A673 (cell line): ENCODE measurements around the gene ABO. TPM values are rescaled to one million over a fixed set of nuclear protein-coding genes. Genes with fewer than 3 reads are reported as not detected.
"Not testable (repeated sequence)": the region's sequence is repeated elsewhere in the genome, so short reads cannot be mapped to it uniquely, and the experiment has no call there.

Experiments
- BruUV-seq: library from RNA; stranded (reverse); fragments of 400-500 nt; replicated peaks from 2 replicates; lab custom pipeline; 2021; lab: Mats Ljungman, UMichigan
- CTCF ChIA-PET: fragments of 300-600 bp; sonication (Branson Sonifier 250); formaldehyde crosslinking; loops from one replicate; lab custom pipeline; 2022; ENCODE audit warnings: antibody characterized with exemption; lab: Charles Lee
- POLR2A ChIA-PET: fragments of 300-600 bp; sonication (Branson Sonifier 250); formaldehyde crosslinking; loops from one replicate; lab custom pipeline; 2022; ENCODE audit warnings: antibody characterized with exemption; ENCODE audit not compliant: low non-redundant PET; lab: Charles Lee
- DNase-seq: peaks from one replicate; pipeline ENCODE4 v3.0.0-alpha.2; 2015; ENCODE audit warnings: low spot score
- H3K27ac ChIP-seq: fragments of 200-600 bp; sonication (generic); 2 replicates; pipeline ENCODE4 v1.5.1; 2016; ENCODE audit warnings: mixed run types, low read depth, mild to moderate bottlenecking, mixed read lengths, antibody characterized with exemption, low read length; ENCODE audit not compliant: poor library complexity, severe bottlenecking
- H3K27me3 ChIP-seq: fragments of 200-600 bp; sonication (generic); replicated peaks from 2 replicates; pipeline ENCODE4 v1.6.1; 2017; ENCODE audit warnings: mixed run types, low read depth, mild to moderate bottlenecking, mixed read lengths, antibody characterized with exemption, low read length; ENCODE audit not compliant: insufficient read depth, poor library complexity
- H3K36me3 ChIP-seq: fragments of 200-600 bp; sonication (generic); 2 replicates; pipeline ENCODE4 v1.6.1; 2016; ENCODE audit warnings: mixed run types, mild to moderate bottlenecking, mixed read lengths, antibody characterized with exemption, low read length; ENCODE audit not compliant: insufficient read depth, poor library complexity, severe bottlenecking
- H3K4me1 ChIP-seq: fragments of 200-600 bp; sonication (generic); 2 replicates; pipeline ENCODE4 v1.6.1; 2017; ENCODE audit warnings: mixed run types, mild to moderate bottlenecking, mixed read lengths, antibody characterized with exemption, low read length; ENCODE audit not compliant: insufficient read depth, poor library complexity, severe bottlenecking
- H3K4me3 ChIP-seq: fragments of 200-600 bp; sonication (generic); 2 replicates; pipeline ENCODE4 v1.5.1; 2016; ENCODE audit warnings: low read depth, mixed run types, mild to moderate bottlenecking, mixed read lengths, low read length; ENCODE audit not compliant: poor library complexity, severe bottlenecking
- H3K9me3 ChIP-seq: fragments of 200-600 bp; sonication (generic); 2 replicates; pipeline ENCODE4 v1.6.1; 2016; ENCODE audit warnings: mixed run types, low read depth, mild to moderate bottlenecking, mixed read lengths, antibody characterized with exemption, low read length; ENCODE audit not compliant: poor library complexity, severe bottlenecking
- EZH2 ChIP-seq: fragments of 200-600 bp; sonication (generic); IDR thresholded peaks from 2 replicates; pipeline ENCODE4 v1.6.1; 2017; ENCODE audit warnings: borderline replicate concordance, low read depth, mild to moderate bottlenecking, mixed read lengths, antibody characterized with exemption, low read length; ENCODE audit not compliant: poor library complexity, severe bottlenecking
- intact Hi-C: fragments of 100-400 bp; cut with micrococcal nuclease; formaldehyde crosslinking; loops from one replicate; pipeline ENCODE4 v1.10.0; 2022; ENCODE audit not compliant: unreplicated experiment
- total RNA-seq: library from RNA; stranded (reverse); gene quantifications from 2 replicates; pipeline ENCODE4 v1.2.3, GENCODE V29; 2021
- TF ChIP-seq, protein P1 (sequence below): fragments of 300-800, 200-600 bp; sonication (generic); conservative IDR thresholded peaks from 2 replicates; pipeline ENCODE4 v1.5.1; 2017; ENCODE audit warnings: low read depth, mild to moderate bottlenecking, antibody characterized with exemption, low read length, moderate library complexity, mixed read lengths

The ABO gene
- total RNA-seq, 1 experiment from 2014 or later, result not detected

DNA sequence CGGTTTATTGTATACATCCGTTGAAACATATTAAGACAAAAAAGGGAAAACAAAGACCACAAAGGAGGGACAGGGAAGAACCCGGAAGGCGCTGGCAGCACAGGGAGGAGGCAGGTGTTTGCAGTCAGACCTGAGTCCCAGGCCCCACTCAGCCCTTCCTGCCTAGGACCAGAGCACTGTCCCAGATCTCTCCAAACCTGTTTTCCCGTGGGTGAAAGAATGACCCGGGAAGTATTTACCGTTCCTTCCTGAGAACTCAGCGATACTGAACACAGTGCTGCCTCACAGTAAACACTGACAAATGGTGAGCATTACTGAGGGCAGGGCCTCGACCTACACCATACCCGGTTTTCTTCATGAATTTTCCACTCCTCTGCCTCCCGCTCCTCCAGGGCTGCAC is 1.2 kb downstream of the ABO start:
- CTCF ChIA-PET, result no interaction called here
- TF ChIP-seq, protein P1, sequence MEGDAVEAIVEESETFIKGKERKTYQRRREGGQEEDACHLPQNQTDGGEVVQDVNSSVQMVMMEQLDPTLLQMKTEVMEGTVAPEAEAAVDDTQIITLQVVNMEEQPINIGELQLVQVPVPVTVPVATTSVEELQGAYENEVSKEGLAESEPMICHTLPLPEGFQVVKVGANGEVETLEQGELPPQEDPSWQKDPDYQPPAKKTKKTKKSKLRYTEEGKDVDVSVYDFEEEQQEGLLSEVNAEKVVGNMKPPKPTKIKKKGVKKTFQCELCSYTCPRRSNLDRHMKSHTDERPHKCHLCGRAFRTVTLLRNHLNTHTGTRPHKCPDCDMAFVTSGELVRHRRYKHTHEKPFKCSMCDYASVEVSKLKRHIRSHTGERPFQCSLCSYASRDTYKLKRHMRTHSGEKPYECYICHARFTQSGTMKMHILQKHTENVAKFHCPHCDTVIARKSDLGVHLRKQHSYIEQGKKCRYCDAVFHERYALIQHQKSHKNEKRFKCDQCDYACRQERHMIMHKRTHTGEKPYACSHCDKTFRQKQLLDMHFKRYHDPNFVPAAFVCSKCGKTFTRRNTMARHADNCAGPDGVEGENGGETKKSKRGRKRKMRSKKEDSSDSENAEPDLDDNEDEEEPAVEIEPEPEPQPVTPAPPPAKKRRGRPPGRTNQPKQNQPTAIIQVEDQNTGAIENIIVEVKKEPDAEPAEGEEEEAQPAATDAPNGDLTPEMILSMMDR, result no peak
- no peak for TF ChIP-seq EZH2
- Histone ChIP-seq H3K27ac (no peak overlapping the region), H3K4me1 (no peaks in the 10 kb centered on the region), H3K4me3 (no peak overlapping the region), H3K27me3 (peaks cover 85% of the 10 kb centered on the region), H3K36me3 (no peaks in the 10 kb centered on the region), H3K9me3 (no peaks in the 10 kb centered on the region)
- intact Hi-C loops, result loop anchor here (10.0 kb wide), 1 partner anchor 89 kb away; no protein-coding TSS in a partner anchor
- POLR2A ChIA-PET, result no interaction called here
- no TSS peak for BruUV-seq
- no peak for DNase-seq

DNA sequence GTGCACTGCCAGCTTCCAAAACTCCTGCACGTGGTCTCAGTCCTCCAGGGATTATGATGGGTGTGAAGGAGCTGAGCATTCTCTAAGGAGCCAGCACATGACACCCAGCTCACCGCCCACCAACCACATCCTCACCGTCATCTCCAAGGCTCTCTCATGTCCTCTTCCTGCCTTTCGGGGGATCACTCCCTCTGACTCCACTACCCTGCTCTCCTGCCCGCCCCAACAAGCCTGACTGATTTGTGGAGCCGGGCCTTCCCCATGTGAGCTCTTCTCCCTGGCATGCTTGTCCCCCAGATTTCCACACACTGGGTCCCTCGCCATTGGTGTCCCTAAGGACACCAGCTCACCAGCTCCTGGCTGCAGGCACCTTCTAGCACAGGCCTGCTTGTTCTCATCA is 1.9 kb downstream of the ABO start:
- intact Hi-C loops, result loop anchor here (10.0 kb wide), 1 partner anchor 88 kb away; no protein-coding TSS in a partner anchor
- CTCF ChIA-PET, result no interaction called here
- Histone ChIP-seq H3K36me3 (no peaks in the 10 kb centered on the region), H3K9me3 (no peaks in the 10 kb centered on the region), H3K27me3 (peaks cover 84% of the 10 kb centered on the region), H3K4me1 (no peaks in the 10 kb centered on the region), H3K4me3 (no peak overlapping the region), H3K27ac (no peak overlapping the region)
- no TSS peak for BruUV-seq
- DNase-seq, result no peak
- no peak for TF ChIP-seq EZH2
- TF ChIP-seq, protein P1, result no peak
- POLR2A ChIA-PET, result no interaction called here

DNA sequence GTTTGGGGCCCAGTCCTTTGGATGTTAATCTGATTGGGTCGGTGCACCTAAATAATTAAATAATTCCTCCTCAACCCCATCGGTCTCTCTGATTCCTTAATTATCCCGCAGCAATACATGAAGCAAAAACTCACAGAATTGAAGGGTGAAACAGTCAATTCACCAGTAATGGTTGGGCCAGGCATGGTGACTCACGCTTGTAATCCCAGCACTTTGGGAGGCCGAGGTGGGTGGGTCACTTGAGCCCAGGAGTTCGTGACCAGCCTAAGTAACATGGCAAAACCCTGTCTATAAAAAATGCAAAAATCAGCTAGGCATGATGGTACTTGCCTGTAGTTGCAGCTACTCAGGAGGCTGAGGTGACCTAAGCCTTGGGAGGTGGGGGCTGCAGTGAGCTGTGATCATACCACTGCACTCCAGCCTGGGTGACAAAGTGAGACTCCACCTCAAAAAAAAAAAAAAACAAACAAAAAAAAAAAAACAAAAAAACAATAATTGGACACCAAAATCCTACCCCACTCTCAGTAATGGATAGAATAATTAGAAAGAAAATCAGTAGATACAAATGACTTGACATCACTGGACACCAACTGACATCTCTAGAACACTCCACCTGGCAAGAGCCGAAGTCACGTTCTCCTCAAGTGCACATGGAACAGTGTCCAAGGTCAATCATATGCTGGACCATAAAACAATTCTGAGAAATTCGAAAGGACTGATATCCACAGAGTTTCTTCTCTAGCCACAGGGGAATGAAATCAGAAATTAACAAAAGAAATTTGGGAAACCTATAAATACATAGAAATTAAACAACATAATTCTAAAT is 5.3 kb downstream of the ABO start:
- Histone ChIP-seq H3K9me3 (no peaks in the 10 kb centered on the region), H3K4me3 (no peak overlapping the region), H3K27ac (no peak overlapping the region), H3K27me3 (peaks cover 61% of the 10 kb centered on the region), H3K4me1 (no peaks in the 10 kb centered on the region), H3K36me3 (no peaks in the 10 kb centered on the region)
- ChIA-PET POLR2A (no interaction called here), CTCF (no interaction called here)
- no TSS peak for BruUV-seq
- TF ChIP-seq, protein P1, result no peak
- TF ChIP-seq EZH2, result no peak
- intact Hi-C loops, result loop anchor here (10.0 kb wide), 1 partner anchor 85 kb away; no protein-coding TSS in a partner anchor
- DNase-seq, result no peak

DNA sequence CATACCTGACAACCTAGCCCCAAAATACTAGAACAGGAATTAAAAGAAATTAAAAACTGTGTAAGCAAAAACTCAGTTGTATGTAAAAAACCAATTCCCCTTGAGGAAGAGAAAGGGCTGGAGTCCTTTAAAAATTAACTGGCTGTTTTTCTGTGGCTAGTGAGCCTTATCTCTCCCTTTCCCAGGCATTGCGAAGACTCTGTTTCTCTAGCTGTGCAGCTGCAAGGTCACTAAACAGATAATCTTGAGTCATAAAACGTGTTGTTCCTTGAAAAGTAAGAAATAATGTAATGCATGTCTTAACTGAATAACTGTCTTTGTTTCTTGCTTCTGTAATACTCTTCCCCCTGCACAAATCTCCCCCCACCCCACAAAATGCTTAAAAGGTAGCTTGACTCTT is 5.9 kb downstream of the ABO start:
- CTCF ChIA-PET, POLR2A ChIA-PET, intact Hi-C loops, H3K4me3 ChIP-seq, H3K9me3 ChIP-seq, BruUV-seq, DNase-seq, H3K4me1 ChIP-seq, H3K36me3 ChIP-seq, H3K27ac ChIP-seq: not testable (repeated sequence)
- peaks cover 58% of the 10 kb centered on the region for H3K27me3 ChIP-seq
